Measurements from ENCODE around the gene IGFBP6. TPM values are rescaled to one million over a fixed set of nuclear protein-coding genes. Genes with fewer than 3 reads are reported as not detected.
A peak's percentile ranks its signal among the peaks of the same experiment; 100 is the strongest.
"Not testable (repeated sequence)": the region's sequence is repeated elsewhere in the genome, so short reads cannot be mapped to it uniquely, and the experiment has no call there.

Gene IGFBP6
- total RNA-seq, 6 experiments from 2014 or later = 1.7 to 25.4 (median 4.9) TPM

- peak overlapping the region in 2 of 3 donors; percentile 67 to 77 for H3K27ac ChIP-seq
Measured at GRCh38 chr12:53103860-53104305, 6.4 kb downstream of the IGFBP6 start.

GRCh38 chr12:53105256-53105655 is 7.8 kb downstream of the IGFBP6 start:
- no peak for DNase-seq
- intact Hi-C loops (cut with DNase I) = no loop called here
- Histone ChIP-seq H3K27me3 (no peaks in the 10 kb centered on the region), H3K4me3 (no peak overlapping the region), H3K9me3 (no peaks in the 10 kb centered on the region), H3K4me1 (peaks cover 0 to 45% (median 16%) of the 10 kb centered on the region in 4 donors), H3K36me3 (no peaks in the 10 kb centered on the region), H3K27ac (no peak overlapping the region)
- TF ChIP-seq, protein P1, sequence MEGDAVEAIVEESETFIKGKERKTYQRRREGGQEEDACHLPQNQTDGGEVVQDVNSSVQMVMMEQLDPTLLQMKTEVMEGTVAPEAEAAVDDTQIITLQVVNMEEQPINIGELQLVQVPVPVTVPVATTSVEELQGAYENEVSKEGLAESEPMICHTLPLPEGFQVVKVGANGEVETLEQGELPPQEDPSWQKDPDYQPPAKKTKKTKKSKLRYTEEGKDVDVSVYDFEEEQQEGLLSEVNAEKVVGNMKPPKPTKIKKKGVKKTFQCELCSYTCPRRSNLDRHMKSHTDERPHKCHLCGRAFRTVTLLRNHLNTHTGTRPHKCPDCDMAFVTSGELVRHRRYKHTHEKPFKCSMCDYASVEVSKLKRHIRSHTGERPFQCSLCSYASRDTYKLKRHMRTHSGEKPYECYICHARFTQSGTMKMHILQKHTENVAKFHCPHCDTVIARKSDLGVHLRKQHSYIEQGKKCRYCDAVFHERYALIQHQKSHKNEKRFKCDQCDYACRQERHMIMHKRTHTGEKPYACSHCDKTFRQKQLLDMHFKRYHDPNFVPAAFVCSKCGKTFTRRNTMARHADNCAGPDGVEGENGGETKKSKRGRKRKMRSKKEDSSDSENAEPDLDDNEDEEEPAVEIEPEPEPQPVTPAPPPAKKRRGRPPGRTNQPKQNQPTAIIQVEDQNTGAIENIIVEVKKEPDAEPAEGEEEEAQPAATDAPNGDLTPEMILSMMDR (IDR thresholded peaks at IDR 0.05) = no peak
- TF ChIP-seq POLR2A (IDR thresholded peaks at IDR 0.05) = no peak
- ATAC-seq = peak; percentile 20 to 67 (median 42)
- 64% methylated on average over 4 of the region's 8 CpGs for WGBS (ENCODE audit: insufficient coverage, low coverage, low lambda C conversion rate, missing lambda C conversion rate)

More at GRCh38 chr12:53103860-53104305, 6.4 kb downstream of the IGFBP6 start:
- Histone ChIP-seq H3K36me3 (no peaks in the 10 kb centered on the region), H3K27me3 (no peaks in the 10 kb centered on the region), H3K4me1 (peaks cover 0 to 49% (median 19%) of the 10 kb centered on the region in 4 donors), H3K9me3 (no peaks in the 10 kb centered on the region), H3K4me3 (no peak overlapping the region)
- no peak for DNase-seq
- TF ChIP-seq, protein P1 (IDR thresholded peaks at IDR 0.05) = no peak
- intact Hi-C loops (cut with DNase I) = loop anchor here in 1 of 2 donors (5.0 kb wide), 1 partner anchor 37 kb away; no protein-coding TSS in a partner anchor
- 27% methylated on average over 3 of the region's 3 CpGs for WGBS (ENCODE audit: insufficient coverage, low coverage, low lambda C conversion rate, missing lambda C conversion rate)
- peak in 3 of 4 donors; percentile 2 to 36 (median 10) for ATAC-seq

GRCh38 chr12:53105712-53106439 is 8.4 kb downstream of the IGFBP6 start:
- DNase-seq (no peak), ATAC-seq (no peak)
- Histone ChIP-seq H3K36me3 (no peaks in the 10 kb centered on the region), H3K27ac (no peak overlapping the region), H3K4me1 (peaks cover 0 to 45% (median 16%) of the 10 kb centered on the region in 4 donors), H3K9me3 (no peaks in the 10 kb centered on the region), H3K4me3 (no peak overlapping the region), H3K27me3 (no peaks in the 10 kb centered on the region)
- TF ChIP-seq, protein P1 (IDR thresholded peaks at IDR 0.05) = no peak
- no peak for TF ChIP-seq POLR2A (IDR thresholded peaks at IDR 0.05)
- 100% methylated on average over 3 of the region's 7 CpGs for WGBS (ENCODE audit: insufficient coverage, low coverage, low lambda C conversion rate, missing lambda C conversion rate)
- intact Hi-C loops (cut with DNase I) = no loop called here

DNA sequence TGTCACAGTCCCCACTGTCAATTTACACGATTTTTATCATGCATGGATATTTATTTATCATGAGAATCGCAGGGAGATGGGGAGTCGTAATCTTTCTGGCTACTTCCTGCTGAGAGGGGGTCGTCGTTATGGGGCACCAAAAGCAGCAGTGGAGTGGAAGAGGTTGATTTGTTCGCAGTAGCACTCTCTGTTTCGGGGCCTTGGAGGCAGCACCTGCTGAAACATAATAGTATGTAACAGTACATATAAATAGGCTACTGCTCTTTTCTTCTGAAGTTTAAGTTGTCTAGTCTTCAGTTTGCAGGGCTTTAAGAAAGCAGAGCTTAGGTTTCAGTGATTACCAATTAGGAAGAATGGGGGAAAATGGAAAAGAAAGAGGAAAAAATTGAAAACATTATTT is 9.7 kb downstream of the IGFBP6 start:
- no peak for DNase-seq
- no peak overlapping the region for H3K4me3 ChIP-seq
- intact Hi-C loops (cut with DNase I) = no loop called here
- H3K27me3 ChIP-seq = no peaks in the 10 kb centered on the region
- no peak for ATAC-seq
- WGBS (ENCODE audit: insufficient coverage, low coverage, low lambda C conversion rate, missing lambda C conversion rate) = 72% methylated on average over 7 of the region's 7 CpGs
- H3K27ac ChIP-seq = no peak overlapping the region
- H3K4me1 ChIP-seq = peaks cover 0 to 39% (median 14%) of the 10 kb centered on the region in 4 donors
- no peaks in the 10 kb centered on the region for H3K36me3 ChIP-seq
- TF ChIP-seq POLR2A (IDR thresholded peaks at IDR 0.05) = no peak
- TF ChIP-seq, protein P1 (IDR thresholded peaks at IDR 0.05) = no peak
- no peaks in the 10 kb centered on the region for H3K9me3 ChIP-seq

GRCh38 chr12:53112431-53112830 is 15.0 kb downstream of the IGFBP6 start:
- intact Hi-C loops (cut with DNase I); ATAC-seq; H3K36me3 ChIP-seq; H3K27me3 ChIP-seq; H3K9me3 ChIP-seq; H3K27ac ChIP-seq; DNase-seq; H3K4me3 ChIP-seq; H3K4me1 ChIP-seq: not testable (repeated sequence)
- WGBS (ENCODE audit: insufficient coverage, low coverage, low lambda C conversion rate, missing lambda C conversion rate) = 87% methylated on average over 4 of the region's 7 CpGs

Measured in right lobe of liver (tissue), 6 donors.